Kidney (tissue), 14 donors: ENCODE data around the gene KANSL3. TPM values are rescaled to one million over a fixed set of nuclear protein-coding genes. Genes with fewer than 3 reads are reported as not detected.

ENCODE experiments used
- DNase-seq, 5 donors: peaks; one replicate each; pipeline ENCODE4 v3.0.0-alpha.2; 2013 to 2020
- FAIRE-seq: peaks from 2 replicates; lab custom pipeline; 2012; peaks lifted over from hg19 to GRCh38; lab: Jason Lieb, UNC
- H3K27ac ChIP-seq, 2 donors: one replicate each; pipeline ENCODE4 v1.7.0; 2013; ENCODE audit warnings: low read depth in 2 of 2, low read length in 2 of 2, inconsistent platforms in 1 of 2
- H3K27me3 ChIP-seq: one replicate; pipeline ENCODE4 v1.7.1; 2013; ENCODE audit warnings: low read length, inconsistent platforms; ENCODE audit not compliant: control insufficient read depth, insufficient read depth
- H3K36me3 ChIP-seq, 3 donors: one replicate each; pipeline versions ENCODE4 v1.7.0 to v1.7.1; 2013; ENCODE audit warnings: low read length in 3 of 3, control low read depth in 1 of 3, inconsistent platforms in 1 of 3; ENCODE audit not compliant: insufficient read depth in 3 of 3, control insufficient read depth in 2 of 3
- H3K4me1 ChIP-seq, 3 donors: one replicate each; pipeline versions ENCODE4 v1.7.0 to v1.7.1; 2013; ENCODE audit warnings: low read length in 3 of 3, inconsistent platforms in 1 of 3, low read depth in 1 of 3; ENCODE audit not compliant: control insufficient read depth in 2 of 3, insufficient read depth in 2 of 3
- H3K4me3 ChIP-seq, 3 donors: one replicate each; pipeline versions ENCODE4 v1.7.0 to v1.8.1; 2013; ENCODE audit warnings: low read length in 3 of 3, control low read depth in 1 of 3, inconsistent platforms in 1 of 3
- H3K9ac ChIP-seq, 3 donors: one replicate each; pipeline versions ENCODE4 v1.7.0 to v1.7.1; 2013; ENCODE audit warnings: low read length in 3 of 3, control low read depth in 1 of 3, inconsistent platforms in 1 of 3
- H3K9me3 ChIP-seq, 3 donors: one replicate each; pipeline versions ENCODE4 v1.7.0 to v1.7.1; 2013; ENCODE audit warnings: low read length in 3 of 3, control low read depth in 1 of 3, inconsistent platforms in 1 of 3; ENCODE audit not compliant: control insufficient read depth in 2 of 3, insufficient read depth in 1 of 3
- CTCF ChIP-seq: IDR thresholded peaks from 3 replicates; pipeline ENCODE4 v1.5.1; 2012; ENCODE audit warnings: mild to moderate bottlenecking, moderate library complexity, borderline replicate concordance; ENCODE audit not compliant: insufficient read depth; ENCODE audit errors: extremely low read depth
- intact Hi-C: fragments of 100-400 bp; cut with DNase I; formaldehyde crosslinking; loops from one replicate; pipeline ENCODE4 v1.11.1; 2022
- polyA plus RNA-seq: library from polyadenylated mRNA; stranded (reverse); fragments of 350-450 nt; fragmentation: Illumina TruSeq; extraction: RNeasy Lipid Tissue Mini Kit (QIAGEN cat#74804); gene quantifications from one replicate; pipeline ENCODE4 v1.2.3, GENCODE V29; 2014; ENCODE audit warnings: low read depth, low replicate concordance; ENCODE audit not compliant: insufficient read depth
- total RNA-seq: library from RNA; stranded (reverse); fragmentation: NEBNext Ultra II Directional; extraction: Animal tissue kit (Norgen Biotek cat#: 25700); gene quantifications from one replicate; pipeline ENCODE4 v1.2.1, GENCODE V29; 2021
- donor health status: control.
- donor health status: control.
- donor health status: control.
- donor health status: control.
- donor health status: control.
- donor health status: DM: yes; HTN: yes; CAD: no.
- donor health status: Normal renal cell carcinoma (clear cell type).

The KANSL3 gene
- total and polyA plus RNA-seq, 2 donors from 2014 or later: 17.5 to 48.8 TPM

GRCh38 chr2:96601382-96602292 is 36.5 kb downstream of the KANSL3 start:
- H3K27me3 ChIP-seq: no peaks in the 10 kb centered on the region
- no peak for FAIRE-seq
- peaks cover 17 to 72% (median 53%) of the 10 kb centered on the region in 3 donors for H3K36me3 ChIP-seq
- intact Hi-C loops: no loop called here
- no peak for TF ChIP-seq CTCF
- H3K9me3 ChIP-seq: no peaks in the 10 kb centered on the region
- DNase-seq: no peak
- H3K9ac ChIP-seq: no peak overlapping the region
- no peak overlapping the region for H3K27ac ChIP-seq
- H3K4me3 ChIP-seq: no peak overlapping the region
- no peaks in the 10 kb centered on the region for H3K4me1 ChIP-seq

GRCh38 chr2:96599941-96600340 is 38.2 kb downstream of the KANSL3 start:
- H3K36me3 ChIP-seq: peaks cover 9 to 68% (median 52%) of the 10 kb centered on the region in 3 donors
- intact Hi-C loops: no loop called here
- no peak for FAIRE-seq

GRCh38 chr2:96596596-96596995 is 41.5 kb downstream of the KANSL3 start:
- Histone ChIP-seq H3K27ac (no peak overlapping the region), H3K4me1 (no peaks in the 10 kb centered on the region), H3K9me3 (no peaks in the 10 kb centered on the region), H3K27me3 (no peaks in the 10 kb centered on the region), H3K36me3 (peaks cover 12 to 63% (median 55%) of the 10 kb centered on the region in 3 donors), H3K4me3 (no peak overlapping the region), H3K9ac (no peak overlapping the region)
- TF ChIP-seq CTCF: no peak
- DNase-seq (no peak), FAIRE-seq (no peak)
- intact Hi-C loops: no loop called here

More at GRCh38 chr2:96599941-96600340, 38.2 kb downstream of the KANSL3 start:
- no peaks in the 10 kb centered on the region for H3K4me1 ChIP-seq
- H3K9me3 ChIP-seq: no peaks in the 10 kb centered on the region
- no peak overlapping the region for H3K9ac ChIP-seq
- H3K27ac ChIP-seq: no peak overlapping the region
- DNase-seq: no peak
- TF ChIP-seq CTCF: no peak
- H3K4me3 ChIP-seq: no peak overlapping the region
- no peaks in the 10 kb centered on the region for H3K27me3 ChIP-seq
